HepG2 (cell line): ENCODE measurements around the gene SCFD2.
"Not testable (repeated sequence)": the region's sequence is repeated elsewhere in the genome, so short reads cannot be mapped to it uniquely, and the experiment has no call there.

ENCODE experiments used
- HNRNPLL ChIP-seq: fragments of 200-400 bp; formaldehyde crosslinking; IDR thresholded peaks from 2 replicates; pipeline ENCODE4 v1.6.1; 2017; ENCODE audit warnings: mild to moderate bottlenecking, low read depth, low read length; ENCODE audit not compliant: poor library complexity, severe bottlenecking
- KAT7 ChIP-seq: IDR thresholded peaks from 2 replicates; pipeline ENCODE4 v1.6.1; 2018; ENCODE audit warnings: borderline replicate concordance, missing compliant biosample characterization
- POLR2A ChIP-seq, 2 experiments: IDR thresholded peaks; 2 replicates each; pipeline ENCODE4 v1.6.1; 2011; ENCODE audit warnings: low read depth in 2 of 2, low read length in 2 of 2, mild to moderate bottlenecking in 1 of 2, moderate library complexity in 1 of 2; ENCODE audit not compliant: insufficient read depth in 1 of 2
- TBP ChIP-seq: sonication (generic); formaldehyde crosslinking; IDR thresholded peaks from 2 replicates; pipeline ENCODE4 v1.5.0; 2020; ENCODE audit warnings: missing genetic modification reagents
- TF ChIP-seq, protein P1 (sequence below): sonication (generic); formaldehyde crosslinking; IDR thresholded peaks from 2 replicates; pipeline ENCODE4 v1.4.0; 2020; ENCODE audit warnings: mild to moderate bottlenecking, missing genetic modification reagents
- TF ChIP-seq, protein P2 (sequence below): sonication (generic); formaldehyde crosslinking; IDR thresholded peaks from 2 replicates; pipeline ENCODE4 v1.9.0; 2021; ENCODE audit warnings: missing genetic modification reagents, mild to moderate bottlenecking, borderline replicate concordance
- TF ChIP-seq, protein P3 (sequence below): sonication (generic); formaldehyde crosslinking; IDR thresholded peaks from 2 replicates; pipeline ENCODE4 v1.8.0; 2022; ENCODE audit warnings: mild to moderate bottlenecking, missing genetic modification reagents, borderline replicate concordance
- TF ChIP-seq, protein P4 (sequence below): sonication (generic); formaldehyde crosslinking; IDR thresholded peaks from 2 replicates; pipeline ENCODE4 v1.5.0; 2020; ENCODE audit warnings: mild to moderate bottlenecking, missing genetic modification reagents, moderate library complexity
- TF ChIP-seq, protein P5 (sequence below): IDR thresholded peaks from 2 replicates; pipeline ENCODE4 v1.6.1; 2012; ENCODE audit warnings: inconsistent platforms

DNA sequence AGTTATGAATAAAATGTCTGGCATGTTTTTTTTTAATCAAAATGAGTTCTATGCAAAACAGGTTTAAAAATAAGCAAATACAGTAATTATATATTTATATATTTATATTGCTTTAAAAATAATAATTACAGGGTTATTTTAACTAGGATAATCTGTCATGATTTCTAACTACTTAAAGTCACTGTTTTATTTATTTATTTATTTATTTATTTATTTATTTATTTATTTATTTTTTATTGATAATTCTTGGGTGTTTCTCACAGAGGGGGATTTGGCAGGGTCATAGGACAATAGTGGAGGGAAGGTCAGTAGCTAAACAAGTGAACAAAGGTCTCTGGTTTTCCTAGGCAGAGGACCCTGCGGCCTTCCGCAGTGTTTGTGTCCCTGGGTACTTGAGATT, 129.2 kb downstream of the SCFD2 start:
- TF ChIP-seq, protein P1, sequence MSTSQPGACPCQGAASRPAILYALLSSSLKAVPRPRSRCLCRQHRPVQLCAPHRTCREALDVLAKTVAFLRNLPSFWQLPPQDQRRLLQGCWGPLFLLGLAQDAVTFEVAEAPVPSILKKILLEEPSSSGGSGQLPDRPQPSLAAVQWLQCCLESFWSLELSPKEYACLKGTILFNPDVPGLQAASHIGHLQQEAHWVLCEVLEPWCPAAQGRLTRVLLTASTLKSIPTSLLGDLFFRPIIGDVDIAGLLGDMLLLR (CRISPR knock-in tag) = not testable (repeated sequence)
- not testable (repeated sequence) for TF ChIP-seq HNRNPLL; POLR2A (IDR thresholded peaks at IDR 0.05; ENCODE audit: insufficient read depth in 1 of 2, low read depth in 2 of 2, low read length in 2 of 2); KAT7 (CRISPR knock-in tag); TBP
- TF ChIP-seq, protein P2, sequence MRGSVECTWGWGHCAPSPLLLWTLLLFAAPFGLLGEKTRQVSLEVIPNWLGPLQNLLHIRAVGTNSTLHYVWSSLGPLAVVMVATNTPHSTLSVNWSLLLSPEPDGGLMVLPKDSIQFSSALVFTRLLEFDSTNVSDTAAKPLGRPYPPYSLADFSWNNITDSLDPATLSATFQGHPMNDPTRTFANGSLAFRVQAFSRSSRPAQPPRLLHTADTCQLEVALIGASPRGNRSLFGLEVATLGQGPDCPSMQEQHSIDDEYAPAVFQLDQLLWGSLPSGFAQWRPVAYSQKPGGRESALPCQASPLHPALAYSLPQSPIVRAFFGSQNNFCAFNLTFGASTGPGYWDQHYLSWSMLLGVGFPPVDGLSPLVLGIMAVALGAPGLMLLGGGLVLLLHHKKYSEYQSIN (CRISPR knock-in tag) = not testable (repeated sequence)
- TF ChIP-seq, protein P3, sequence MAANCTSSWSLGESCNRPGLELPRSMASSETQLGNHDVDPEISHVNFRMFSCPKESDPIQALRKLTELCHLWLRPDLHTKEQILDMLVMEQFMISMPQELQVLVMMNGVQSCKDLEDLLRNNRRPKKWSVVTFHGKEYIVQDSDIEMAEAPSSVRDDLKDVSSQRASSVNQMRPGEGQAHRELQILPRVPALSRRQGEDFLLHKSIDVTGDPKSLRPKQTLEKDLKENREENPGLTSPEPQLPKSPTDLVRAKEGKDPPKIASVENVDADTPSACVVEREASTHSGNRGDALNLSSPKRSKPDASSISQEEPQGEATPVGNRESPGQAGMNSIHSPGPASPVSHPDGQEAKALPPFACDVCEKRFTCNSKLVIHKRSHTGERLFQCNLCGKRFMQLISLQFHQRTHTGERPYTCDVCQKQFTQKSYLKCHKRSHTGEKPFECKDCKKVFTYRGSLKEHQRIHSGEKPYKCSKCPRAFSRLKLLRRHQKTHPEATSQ (CRISPR knock-in tag) = not testable (repeated sequence)
- TF ChIP-seq, protein P4, sequence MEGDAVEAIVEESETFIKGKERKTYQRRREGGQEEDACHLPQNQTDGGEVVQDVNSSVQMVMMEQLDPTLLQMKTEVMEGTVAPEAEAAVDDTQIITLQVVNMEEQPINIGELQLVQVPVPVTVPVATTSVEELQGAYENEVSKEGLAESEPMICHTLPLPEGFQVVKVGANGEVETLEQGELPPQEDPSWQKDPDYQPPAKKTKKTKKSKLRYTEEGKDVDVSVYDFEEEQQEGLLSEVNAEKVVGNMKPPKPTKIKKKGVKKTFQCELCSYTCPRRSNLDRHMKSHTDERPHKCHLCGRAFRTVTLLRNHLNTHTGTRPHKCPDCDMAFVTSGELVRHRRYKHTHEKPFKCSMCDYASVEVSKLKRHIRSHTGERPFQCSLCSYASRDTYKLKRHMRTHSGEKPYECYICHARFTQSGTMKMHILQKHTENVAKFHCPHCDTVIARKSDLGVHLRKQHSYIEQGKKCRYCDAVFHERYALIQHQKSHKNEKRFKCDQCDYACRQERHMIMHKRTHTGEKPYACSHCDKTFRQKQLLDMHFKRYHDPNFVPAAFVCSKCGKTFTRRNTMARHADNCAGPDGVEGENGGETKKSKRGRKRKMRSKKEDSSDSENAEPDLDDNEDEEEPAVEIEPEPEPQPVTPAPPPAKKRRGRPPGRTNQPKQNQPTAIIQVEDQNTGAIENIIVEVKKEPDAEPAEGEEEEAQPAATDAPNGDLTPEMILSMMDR (CRISPR knock-in tag) = not testable (repeated sequence)
- TF ChIP-seq, protein P5, sequence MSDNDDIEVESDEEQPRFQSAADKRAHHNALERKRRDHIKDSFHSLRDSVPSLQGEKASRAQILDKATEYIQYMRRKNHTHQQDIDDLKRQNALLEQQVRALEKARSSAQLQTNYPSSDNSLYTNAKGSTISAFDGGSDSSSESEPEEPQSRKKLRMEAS = not testable (repeated sequence)
